Spleen (tissue), 11 donors: ENCODE measurements around the gene B9D1. TPM values are rescaled to one million over a fixed set of nuclear protein-coding genes. Genes with fewer than 3 reads are reported as not detected.

Source experiments
- DNase-seq: peaks from one replicate; pipeline ENCODE4 v3.0.0-alpha.2; 2020
- H3K27ac ChIP-seq, 8 donors: fragments of 200-600 bp; sonication (generic) in 7 of 8; 1 replicate in 4 of 8; 2 replicates in 4 of 8; pipeline versions ENCODE4 v1.5.0 to v1.8.0; 2016 to 2021; ENCODE audit warnings: inconsistent platforms in 4 of 8, mild to moderate bottlenecking in 4 of 8, moderate library complexity in 1 of 8
- H3K27me3 ChIP-seq, 7 donors: fragments of 200-600 bp; sonication (generic) in 6 of 7; replicated peaks in 1 of 7; 1 replicate in 4 of 7; 2 replicates in 3 of 7; pipeline versions ENCODE4 v1.5.0 to v1.8.0; 2016 to 2021; ENCODE audit warnings: inconsistent platforms in 3 of 7, mild to moderate bottlenecking in 1 of 7
- H3K36me3 ChIP-seq, 6 donors: fragments of 200-600 bp; sonication (generic) in 5 of 6; 1 replicate in 4 of 6; 2 replicates in 2 of 6; pipeline versions ENCODE4 v1.5.0 to v1.8.0; 2016 to 2021; ENCODE audit warnings: inconsistent platforms in 2 of 6
- H3K4me1 ChIP-seq, 6 donors: fragments of 200-600 bp; sonication (generic) in 5 of 6; 1 replicate in 3 of 6; 2 replicates in 3 of 6; pipeline versions ENCODE4 v1.5.0 to v1.8.0; 2016 to 2021; ENCODE audit warnings: inconsistent platforms in 3 of 6
- H3K4me3 ChIP-seq, 8 donors: fragments of 200-600 bp; sonication (generic) in 7 of 8; 1 replicate in 4 of 8; 2 replicates in 4 of 8; pipeline versions ENCODE4 v1.5.0 to v1.8.0; 2016 to 2021; ENCODE audit warnings: inconsistent platforms in 4 of 8, mild to moderate bottlenecking in 4 of 8, moderate library complexity in 2 of 8
- H3K9me3 ChIP-seq, 8 donors: fragments of 200-600 bp; sonication (generic) in 7 of 8; 1 replicate in 4 of 8; 2 replicates in 4 of 8; pipeline versions ENCODE4 v1.5.0 to v1.8.0; 2016 to 2021; ENCODE audit warnings: inconsistent platforms in 4 of 8
- CTCF ChIP-seq, 11 experiments: fragments of 200-600 bp in 7 of 11; fragments of 450-650 bp in 4 of 11; sonication (generic) in 4 of 11; IDR thresholded peaks in 8 of 11; conservative IDR thresholded peaks in 3 of 11; 1 replicate in 7 of 11; 2 replicates in 4 of 11; pipeline versions ENCODE4 v1.4.0 to v1.8.0; 2016 to 2021; ENCODE audit warnings: antibody characterized with exemption in 11 of 11, inconsistent platforms in 4 of 11, mild to moderate bottlenecking in 1 of 11
- POLR2A ChIP-seq, 3 donors: fragments of 450-650 bp; IDR thresholded peaks; one replicate each; pipeline ENCODE4 v1.5.1; 2017; ENCODE audit warnings: antibody characterized with exemption in 3 of 3, mild to moderate bottlenecking in 1 of 3
- POLR2AphosphoS5 ChIP-seq, 3 donors: sonication (generic); formaldehyde crosslinking; IDR thresholded peaks; one replicate each; pipeline ENCODE4 v1.5.1; 2017; ENCODE audit warnings: antibody characterized with exemption in 3 of 3
- whole genome bisulfite sequencing, 5 donors: extraction: QIAGEN DNeasy Blood & Tissue Kit in 3 of 5; methylation state at CpG; one replicate each; pipeline versions ENCODE4 v1.1.5 to v1.1.7; 2013 to 2018; 5-methylcytosine and 5-hydroxymethylcytosine counted together
- intact Hi-C: fragments of 100-400 bp; cut with DNase I; formaldehyde crosslinking; loops from one replicate; pipeline ENCODE4 v1.15.0; 2023; ENCODE audit warnings: low total_unique reads
- polyA plus RNA-seq, 3 donors: library from polyadenylated mRNA; stranded (reverse); fragments of 200-250 nt; gene quantifications; one replicate each; pipeline ENCODE4 v1.2.1, GENCODE V29; 2013
- total RNA-seq, 7 donors: library from RNA; depleted of rRNA in 3 of 7; stranded (reverse); fragments of >200 nt in 3 of 7; fragmentation: NEBNext Ultra II Directional in 4 of 7; extraction: Animal tissue kit (Norgen Biotek cat#: 25700) in 4 of 7; gene quantifications; one replicate each; pipeline versions ENCODE4 v1.1.0 to v1.2.1, GENCODE V29; 2016 to 2021
- donor health status: healthy with polysubstance abuse.
- donor health status: DM: no; HTN: no; CAD: no; lungs with moderate emphysema.
- donor health status: DM: no; HTN: no; CAD: no.
- donor health status: Bipolar disorder and iron deficiency.
- donor health status: healthy.
- donor health status: DM: no; HTN: no; CAD: no.
- donor health status: DM: yes; HTN: yes; CAD: no.

B9D1 gene
- total and polyA plus RNA-seq, 10 donors: 4.3 to 14.1 (median 7.3) TPM

- Histone ChIP-seq H3K4me3 (no peak overlapping the region), H3K36me3 (no peaks in the 10 kb centered on the region), H3K9me3 (no peaks in the 10 kb centered on the region), H3K4me1 (peaks cover 6 to 32% (median 25%) of the 10 kb centered on the region in 6 donors), H3K27me3 (peaks cover 0 to 7% (median 0%) of the 10 kb centered on the region in 7 donors), H3K27ac (no peak overlapping the region)
- peak; percentile 72 for DNase-seq
- intact Hi-C loops: no loop called here
- WGBS, 5 donors: 76 to 91% (median 85%) methylated on average over 10 to 14 of the region's 14 CpGs
- TF ChIP-seq CTCF (IDR thresholded peaks at IDR 0.05 in 8 of 11, conservative IDR thresholded peaks at IDR 0.05 in 3 of 11) (no peak), POLR2AphosphoS5 (IDR thresholded peaks at IDR 0.05) (no peak), POLR2A (IDR thresholded peaks at IDR 0.05) (no peak)
These were observed 2.4 kb upstream of the B9D1 start for GRCh38 chr17:19364699-19365498.

- peak; percentile 64 for DNase-seq
- no peaks in the 10 kb centered on the region for H3K9me3 ChIP-seq
- H3K27ac ChIP-seq: peak overlapping the region in 1 of 8 donors; percentile 84
- H3K4me3 ChIP-seq: no peak overlapping the region
- H3K27me3 ChIP-seq: peaks cover 0 to 7% (median 0%) of the 10 kb centered on the region in 7 donors
- 52 to 62% (median 61%) methylated on average over 6 of the region's 6 CpGs for WGBS, 5 donors
- TF ChIP-seq POLR2A (IDR thresholded peaks at IDR 0.05) (no peak), POLR2AphosphoS5 (IDR thresholded peaks at IDR 0.05) (no peak), CTCF (IDR thresholded peaks at IDR 0.05 in 8 of 11, conservative IDR thresholded peaks at IDR 0.05 in 3 of 11) (no peak)
- intact Hi-C loops: loop anchor here (2.0 kb wide), 1 partner anchor 83 kb away; no protein-coding TSS in a partner anchor
- no peaks in the 10 kb centered on the region for H3K36me3 ChIP-seq
- H3K4me1 ChIP-seq: peaks cover 6 to 19% (median 16%) of the 10 kb centered on the region in 6 donors
These were observed 1.0 kb upstream of the B9D1 start for GRCh38 chr17:19363460-19364035.

GRCh38 chr17:19363114-19363438 lies 553 bp upstream of the B9D1 start:
- Histone ChIP-seq H3K27ac (peak overlapping the region in 7 of 8 donors; percentile 66 to 89 (median 81)), H3K4me1 (peaks cover 6 to 19% (median 16%) of the 10 kb centered on the region in 6 donors), H3K27me3 (peaks cover 0 to 7% (median 0%) of the 10 kb centered on the region in 7 donors), H3K36me3 (no peaks in the 10 kb centered on the region), H3K4me3 (peak overlapping the region in 7 of 8 donors; percentile 59 to 88 (median 74)), H3K9me3 (no peaks in the 10 kb centered on the region)
- peak in 5 of 11 experiments; percentile 3 to 44 (median 12) for TF ChIP-seq CTCF (IDR thresholded peaks at IDR 0.05 in 8 of 11, conservative IDR thresholded peaks at IDR 0.05 in 3 of 11)
- TF ChIP-seq POLR2A (IDR thresholded peaks at IDR 0.05): no peak
- intact Hi-C loops: loop anchor here (2.0 kb wide), 1 partner anchor 84 kb away; no protein-coding TSS in a partner anchor
- no peak for DNase-seq
- 28 to 35% (median 33%) methylated on average over 14 of the region's 14 CpGs for WGBS, 5 donors

GRCh38 chr17:19361944-19362276 lies 613 bp downstream of the B9D1 start:
- intact Hi-C loops: loop anchor here (2.0 kb wide), 1 partner anchor 85 kb away; no protein-coding TSS in a partner anchor
- 25 to 36% (median 32%) methylated on average over 11 to 16 of the region's 16 CpGs for WGBS, 5 donors

More at GRCh38 chr17:19361944-19362276, 613 bp downstream of the B9D1 start:
- Histone ChIP-seq H3K27me3 (peaks cover 0 to 7% (median 0%) of the 10 kb centered on the region in 7 donors), H3K9me3 (no peaks in the 10 kb centered on the region), H3K4me3 (peak overlapping the region; percentile 53 to 88 (median 72)), H3K27ac (peak overlapping the region in 6 of 8 donors; percentile 66 to 89 (median 82)), H3K36me3 (no peaks in the 10 kb centered on the region), H3K4me1 (peaks cover 6 to 19% (median 16%) of the 10 kb centered on the region in 6 donors)
- no peak for TF ChIP-seq CTCF (IDR thresholded peaks at IDR 0.05 in 8 of 11, conservative IDR thresholded peaks at IDR 0.05 in 3 of 11)
- no peak for TF ChIP-seq POLR2A (IDR thresholded peaks at IDR 0.05)
- TF ChIP-seq POLR2AphosphoS5 (IDR thresholded peaks at IDR 0.05): no peak
- no peak for DNase-seq
